Activated CD4-positive, alpha-beta T cell treated with anti-CD3 and anti-CD28 coated beads, Interleukin-2, amount 50 U/mL, for 24 hours (primary cell): ENCODE results near the gene KRT38.
"Not testable (repeated sequence)": the region's sequence is repeated elsewhere in the genome, so short reads cannot be mapped to it uniquely, and the experiment has no call there.

ENCODE experiments used
- DNase-seq, 2 donors: peaks; one replicate each; pipeline ENCODE4 v3.0.0-alpha.2; 2020; ENCODE audit warnings: low read depth in 1 of 2, low spot score in 1 of 2

KRT38 gene

GRCh38 chr17:41424111-41424635 lies 16.6 kb downstream of the KRT38 start, which contains the start of gene KRT37:
KRT37 (minus strand) TSS chr17:41424585; CDS start chr17:41424523, 62 bp downstream.
- DNase-seq, result no peak

- not testable (repeated sequence) for DNase-seq
Observed at GRCh38 chr17:41422586-41422985, 18.2 kb downstream of the KRT38 start.

GRCh38 chr17:41421617-41422016 lies 19.2 kb downstream of the KRT38 start:
- DNase-seq, result no peak

GRCh38 chr17:41421116-41421515 lies 19.7 kb downstream of the KRT38 start:
- no peak for DNase-seq

- DNase-seq, result no peak
Observed at GRCh38 chr17:41420134-41420533, 20.6 kb downstream of the KRT38 start.

- DNase-seq, result no peak
Observed at GRCh38 chr17:41419716-41420115, 21.1 kb downstream of the KRT38 start.

- no peak for DNase-seq
Observed at GRCh38 chr17:41418116-41418860, 22.5 kb downstream of the KRT38 start.

GRCh38 chr17:41417576-41418015 lies 23.2 kb downstream of the KRT38 start:
- DNase-seq, result no peak

- no peak for DNase-seq
Observed at GRCh38 chr17:41417127-41417526, 23.7 kb downstream of the KRT38 start.

- no peak for DNase-seq
Observed at GRCh38 chr17:41416479-41416878, 24.3 kb downstream of the KRT38 start.

GRCh38 chr17:41415833-41416335 lies 24.9 kb downstream of the KRT38 start:
- DNase-seq, result no peak

- no peak for DNase-seq
Observed at GRCh38 chr17:41415411-41415810, 25.4 kb downstream of the KRT38 start.

- no peak for DNase-seq
Observed at GRCh38 chr17:41413982-41414381, 26.8 kb downstream of the KRT38 start.

GRCh38 chr17:41413353-41413957 lies 27.3 kb downstream of the KRT38 start:
- no peak for DNase-seq

- DNase-seq, result no peak
Observed at GRCh38 chr17:41411072-41411840, 29.5 kb downstream of the KRT38 start.

GRCh38 chr17:41407226-41407625 lies 33.6 kb downstream of the KRT38 start:
- no peak for DNase-seq

- no peak for DNase-seq
Observed at GRCh38 chr17:41406205-41406604, 34.6 kb downstream of the KRT38 start.

GRCh38 chr17:41404024-41404671 lies 36.6 kb downstream of the KRT38 start:
- peak; percentile 4 to 38 for DNase-seq

GRCh38 chr17:41403404-41404023 lies 37.3 kb downstream of the KRT38 start:
- DNase-seq, result no peak

GRCh38 chr17:41402161-41402560 lies 38.6 kb downstream of the KRT38 start:
- no peak for DNase-seq
